Measurements from ENCODE around the gene SLC9C1. TPM values are rescaled to one million over a fixed set of nuclear protein-coding genes. Genes with fewer than 3 reads are reported as not detected.
A peak's percentile ranks its signal among the peaks of the same experiment; 100 is the strongest.

Gene SLC9C1
- total RNA-seq: not detected

DNA sequence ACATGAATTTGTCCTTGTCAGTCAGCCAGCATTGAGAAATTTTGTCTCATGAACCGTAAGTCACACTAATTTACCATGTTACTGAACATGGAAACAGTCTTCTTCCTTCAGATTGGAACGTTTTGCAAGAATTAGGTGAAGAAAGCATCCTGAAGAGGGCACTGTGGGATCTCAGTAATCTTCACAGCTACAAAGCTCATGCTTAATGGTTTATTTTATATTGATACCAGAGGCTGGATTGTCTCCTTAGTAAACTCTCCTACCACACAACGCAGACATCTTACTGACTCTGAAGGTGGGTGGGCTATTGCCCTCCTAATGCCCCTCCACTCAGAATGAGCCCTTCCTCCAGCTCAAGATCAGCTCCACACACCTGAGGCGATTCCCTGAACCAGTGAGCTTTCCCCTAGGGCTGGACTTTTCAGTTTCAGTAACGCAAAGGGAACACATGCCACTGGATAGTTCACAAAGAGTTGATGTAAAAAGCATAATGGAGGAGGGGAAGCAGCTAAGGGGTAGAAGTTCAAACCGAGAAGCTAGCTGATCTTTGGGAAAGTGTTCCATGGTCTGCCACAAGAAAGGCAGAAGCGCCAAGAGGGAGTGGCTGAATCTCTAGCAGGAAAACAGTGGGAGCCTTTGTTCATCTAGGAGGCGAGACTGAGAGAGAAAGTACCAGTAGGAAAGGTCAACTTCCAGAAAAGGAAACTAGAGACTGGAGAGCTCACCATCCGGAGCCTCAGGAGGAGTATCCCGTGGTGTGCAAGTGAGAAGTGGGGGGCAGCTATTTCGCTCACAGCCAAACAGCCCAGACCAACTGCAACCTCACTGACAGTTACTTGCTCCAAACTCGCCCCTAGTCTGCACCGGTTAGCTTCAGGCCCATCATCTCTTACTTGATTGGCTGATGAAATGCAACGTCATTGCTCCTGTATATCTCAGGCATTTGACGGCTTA lies at the start of gene SLC9C1:
SLC9C1 (minus strand) TSS at position 849 of the 954 bp plus-strand sequence. CDS start 7,425 bp downstream, outside the sequence.
- Mint-ChIP-seq H3K9me3 (no peaks in the 10 kb centered on the region), H3K27ac (peak within 1 kb of the TSS in 1 of 2 donors; percentile 81), H3K36me3 (no peaks in the 10 kb centered on the region)
- DNase-seq (ENCODE audit: low spot score in 2 of 2): peak in 1 of 2 donors; percentile 39
- ATAC-seq: peak; percentile 79 to 80

DNA sequence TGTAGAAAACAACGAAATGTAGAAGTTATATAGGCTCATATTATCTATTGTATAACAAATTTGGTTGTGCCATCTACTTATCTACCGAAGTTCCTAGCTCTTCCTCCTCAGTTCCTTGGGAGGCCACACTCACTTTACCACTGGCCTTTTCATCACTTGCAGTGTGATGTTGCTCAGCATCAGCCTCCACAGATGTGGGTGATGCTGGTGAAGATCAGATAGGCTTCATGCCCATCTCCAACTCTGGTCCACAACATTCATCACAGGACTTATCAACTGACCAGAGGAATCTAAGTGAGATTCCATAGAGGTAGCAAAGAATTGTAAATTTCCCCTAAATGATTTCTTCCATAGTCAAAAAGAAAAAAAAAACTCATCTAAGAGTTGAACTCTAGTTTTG lies 47.4 kb upstream of the SLC9C1 start:
- DNase-seq (ENCODE audit: low spot score in 2 of 2) (no peak), ATAC-seq (peak in 1 of 2 donors; percentile 17)
- Mint-ChIP-seq H3K36me3 (peaks cover 28 to 73% of the 10 kb centered on the region in 2 donors), H3K9me3 (no peaks in the 10 kb centered on the region), H3K27ac (peak overlapping the region in 1 of 2 donors; percentile 8)

DNA sequence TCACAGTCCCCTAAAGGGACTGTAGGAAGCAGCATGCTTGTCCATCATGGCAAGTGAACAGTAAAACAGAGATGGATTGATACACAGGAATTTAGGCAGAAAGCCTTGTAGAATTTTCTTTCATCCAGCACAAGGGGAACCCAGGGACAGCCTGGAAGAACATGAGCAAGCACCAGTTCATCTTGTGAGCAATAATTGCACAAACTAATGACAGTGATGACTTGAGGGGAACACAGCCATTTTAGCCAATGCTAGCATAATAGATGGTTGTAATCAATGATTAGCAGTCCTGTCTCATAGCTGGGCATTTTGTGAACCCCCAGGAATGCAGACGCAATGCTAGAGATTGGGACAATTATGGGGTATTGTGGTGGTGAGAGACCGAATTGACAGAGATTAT lies 45.6 kb upstream of the SLC9C1 start:
- no peak for DNase-seq (ENCODE audit: low spot score in 2 of 2)
- no peak for ATAC-seq
- H3K36me3 Mint-ChIP-seq: peaks cover 30 to 62% of the 10 kb centered on the region in 2 donors

DNA sequence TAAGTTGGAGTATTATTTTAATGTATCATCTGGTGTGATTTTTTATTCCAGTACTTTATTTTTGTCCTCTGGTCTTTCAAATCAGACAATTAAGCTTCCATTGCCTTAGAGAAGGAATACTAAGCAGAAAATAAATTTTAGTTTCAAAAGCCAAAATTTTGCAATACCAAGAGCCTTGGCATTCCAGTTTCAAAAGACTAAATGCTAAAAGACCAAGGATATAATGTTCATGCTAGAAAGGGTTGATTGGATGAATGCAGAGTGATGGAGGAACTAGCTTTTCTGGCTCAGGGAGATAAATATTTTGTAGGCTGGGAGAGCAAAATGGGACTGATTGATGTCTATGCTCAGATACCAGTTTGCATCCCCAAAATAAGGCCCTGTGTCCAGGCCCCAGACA lies 45.1 kb upstream of the SLC9C1 start:
- Mint-ChIP-seq H3K9me3 (no peaks in the 10 kb centered on the region), H3K36me3 (peaks cover 32 to 58% of the 10 kb centered on the region in 2 donors), H3K27ac (peak overlapping the region; percentile 31 to 41)
- DNase-seq (ENCODE audit: low spot score in 2 of 2) (no peak), ATAC-seq (no peak)

More for the DNA sequence above, 45.6 kb upstream of the SLC9C1 start:
- no peaks in the 10 kb centered on the region for H3K9me3 Mint-ChIP-seq
- H3K27ac Mint-ChIP-seq: peak overlapping the region; percentile 31 to 41

DNA sequence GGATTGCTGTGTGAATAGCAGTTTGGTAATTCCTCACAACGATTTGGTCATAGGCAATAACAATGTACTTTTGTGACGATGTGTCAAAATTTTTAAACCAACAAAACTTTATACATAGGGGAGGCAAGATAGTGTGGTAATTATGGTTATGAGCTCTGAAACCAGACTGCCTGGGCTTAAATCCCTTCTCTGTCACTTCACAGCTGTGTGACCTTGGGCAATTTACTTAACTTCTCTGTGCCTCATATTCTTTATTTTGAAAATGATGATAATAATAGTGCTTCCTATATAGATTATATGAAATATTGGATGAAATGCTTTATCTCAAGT lies 44.7 kb upstream of the SLC9C1 start:
- no peaks in the 10 kb centered on the region for H3K9me3 Mint-ChIP-seq
- ATAC-seq (peak; percentile 7 to 17), DNase-seq (ENCODE audit: low spot score in 2 of 2) (no peak)
- H3K27ac Mint-ChIP-seq: peak overlapping the region; percentile 75 to 85
- H3K36me3 Mint-ChIP-seq: peaks cover 36 to 58% of the 10 kb centered on the region in 2 donors

DNA sequence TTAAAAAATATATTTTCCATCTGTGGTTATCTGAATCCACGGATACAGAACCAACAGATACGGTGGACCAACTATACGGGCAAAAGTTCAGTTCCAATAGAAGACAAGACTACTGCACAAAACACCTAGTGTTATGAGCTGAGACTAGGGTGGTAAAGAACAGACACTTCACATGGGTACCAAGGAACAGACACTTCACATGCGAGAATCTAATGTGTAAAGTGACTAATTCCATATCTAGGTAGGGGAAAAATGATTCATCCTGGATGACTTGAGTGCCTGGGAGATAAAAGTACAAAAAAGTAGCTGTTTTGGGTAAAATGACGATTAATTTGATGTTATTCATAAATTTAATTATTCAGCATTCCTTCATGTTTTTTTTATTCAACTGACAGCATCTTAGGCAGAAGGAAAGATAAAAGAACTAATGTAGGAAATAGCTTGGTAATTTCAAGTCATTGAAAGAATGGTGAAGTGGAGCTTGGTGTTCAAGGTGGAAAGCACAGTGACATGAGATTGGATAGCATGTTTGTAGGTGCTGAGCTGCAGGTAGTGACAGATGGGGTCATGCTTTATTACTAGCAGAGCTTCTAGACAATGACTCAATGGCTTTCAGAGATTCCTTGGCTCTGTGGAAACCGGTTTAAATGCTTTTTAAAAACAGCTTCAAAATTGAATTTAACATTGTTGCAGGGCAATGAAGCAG lies 44.2 kb upstream of the SLC9C1 start:
- Mint-ChIP-seq H3K36me3 (peaks cover 41 to 55% of the 10 kb centered on the region in 2 donors), H3K27ac (peak overlapping the region; percentile 75 to 85), H3K9me3 (no peaks in the 10 kb centered on the region)
- ATAC-seq (peak; percentile 84 to 86), DNase-seq (ENCODE audit: low spot score in 2 of 2) (no peak)

DNA sequence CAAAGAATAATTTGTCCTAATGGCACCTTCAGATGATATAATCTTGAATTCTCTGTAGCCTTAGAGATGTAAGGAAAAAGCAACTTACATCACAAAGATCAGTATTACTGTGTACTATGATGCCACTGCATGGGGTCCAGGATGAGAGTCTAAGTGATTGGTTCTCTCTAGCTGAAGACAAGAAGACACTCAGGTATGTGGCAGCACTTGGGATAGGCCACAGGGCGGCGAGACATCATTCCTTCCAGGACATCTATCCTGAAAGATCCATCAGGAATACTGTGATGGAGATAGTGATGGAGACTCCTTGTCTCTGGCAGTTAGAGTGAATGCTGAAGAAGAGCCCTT lies 41.4 kb upstream of the SLC9C1 start:
- DNase-seq (ENCODE audit: low spot score in 2 of 2) (no peak), ATAC-seq (peak in 1 of 2 donors; percentile 22)
- peaks cover 35 to 40% of the 10 kb centered on the region in 2 donors for H3K36me3 Mint-ChIP-seq
- H3K9me3 Mint-ChIP-seq: no peaks in the 10 kb centered on the region
- peak overlapping the region; percentile 90 to 97 for H3K27ac Mint-ChIP-seq

DNA sequence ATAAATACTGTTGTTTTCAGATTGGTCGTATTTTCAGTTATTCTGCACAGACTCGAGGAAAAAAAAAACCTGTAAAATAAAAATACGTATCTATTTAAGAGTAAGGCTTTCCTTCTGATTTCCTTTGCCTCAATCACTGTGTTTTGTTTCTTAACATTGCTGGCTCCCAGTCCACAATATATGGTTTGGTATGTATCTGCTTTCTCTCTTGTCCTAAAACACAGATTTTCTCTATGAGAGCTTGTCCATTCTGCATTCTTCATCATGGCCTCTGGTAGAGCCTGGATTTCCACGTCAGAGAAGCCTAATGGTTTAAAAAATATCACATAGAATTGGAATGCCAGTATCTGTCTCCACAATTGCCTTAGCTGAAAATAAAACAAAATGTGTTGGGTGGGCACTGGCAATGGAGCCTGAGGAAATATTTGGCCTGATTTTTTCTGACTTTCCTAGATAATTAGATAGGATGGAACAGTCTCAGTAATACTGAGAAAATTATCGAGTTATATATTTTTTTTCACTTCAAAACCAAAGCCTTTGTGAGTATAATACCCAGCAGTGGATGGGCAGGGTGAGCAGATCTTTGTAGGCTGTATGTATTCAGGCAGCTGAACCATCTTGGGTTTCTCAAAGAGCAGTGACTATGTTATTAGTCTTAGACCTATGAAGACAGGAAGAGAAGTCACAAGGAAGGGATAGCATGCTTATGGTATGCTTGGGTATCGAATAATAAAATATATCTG lies 40.8 kb upstream of the SLC9C1 start:
- no peak for DNase-seq (ENCODE audit: low spot score in 2 of 2)
- H3K36me3 Mint-ChIP-seq: peaks cover 31 to 40% of the 10 kb centered on the region in 2 donors
- H3K27ac Mint-ChIP-seq: peak overlapping the region; percentile 96 to 97
- ATAC-seq: no peak
- no peaks in the 10 kb centered on the region for H3K9me3 Mint-ChIP-seq

DNA sequence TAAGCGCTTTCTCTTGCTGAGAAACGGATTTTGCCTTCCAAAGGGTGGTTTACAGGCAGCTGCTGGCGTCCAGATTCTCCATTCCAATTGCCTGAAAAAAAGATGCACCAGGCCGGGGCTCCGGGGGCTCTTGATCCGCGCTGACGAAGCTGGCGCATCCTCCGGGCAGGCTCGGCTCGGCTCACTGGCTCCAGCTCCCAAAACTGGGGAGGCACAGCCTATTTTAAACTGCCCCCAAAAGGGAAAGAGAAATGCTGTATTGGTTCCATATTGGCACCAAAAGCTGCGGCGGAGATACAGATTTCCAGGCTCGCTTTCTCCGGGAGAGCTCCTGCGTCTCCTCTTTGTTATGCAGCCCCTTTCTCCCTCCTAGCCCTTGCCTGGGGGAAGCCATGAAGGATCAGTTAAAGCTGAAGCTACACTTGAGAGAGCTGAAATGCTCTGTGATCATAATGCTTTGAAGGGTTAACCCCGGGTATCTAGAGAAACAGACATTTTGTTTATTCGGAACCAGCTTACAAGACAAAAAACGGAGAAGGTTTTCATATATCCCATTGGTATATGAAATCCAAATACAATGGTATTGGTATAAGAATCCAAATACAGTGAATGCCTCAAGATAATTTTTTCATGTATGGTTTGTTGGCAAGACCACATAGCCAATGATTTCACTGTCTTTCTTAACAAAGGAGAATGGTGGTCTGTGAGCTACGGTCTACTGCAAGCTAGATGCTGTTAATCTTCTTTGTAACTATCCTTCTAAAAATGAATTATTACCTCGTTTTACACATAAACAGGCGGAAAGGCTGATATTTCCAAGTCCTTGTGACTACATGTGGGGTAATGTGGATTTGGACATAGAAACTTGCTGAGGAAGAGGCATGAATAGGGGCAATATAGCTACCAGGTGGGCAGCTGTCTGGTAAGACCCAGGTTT lies 39.6 kb upstream of the SLC9C1 start:
- Mint-ChIP-seq H3K36me3 (peaks cover 22 to 34% of the 10 kb centered on the region in 2 donors), H3K9me3 (no peaks in the 10 kb centered on the region), H3K27ac (peak overlapping the region; percentile 96 to 97)
- DNase-seq (ENCODE audit: low spot score in 2 of 2) (peak in 1 of 2 donors; percentile 37), ATAC-seq (peak; percentile 36 to 62)

DNA sequence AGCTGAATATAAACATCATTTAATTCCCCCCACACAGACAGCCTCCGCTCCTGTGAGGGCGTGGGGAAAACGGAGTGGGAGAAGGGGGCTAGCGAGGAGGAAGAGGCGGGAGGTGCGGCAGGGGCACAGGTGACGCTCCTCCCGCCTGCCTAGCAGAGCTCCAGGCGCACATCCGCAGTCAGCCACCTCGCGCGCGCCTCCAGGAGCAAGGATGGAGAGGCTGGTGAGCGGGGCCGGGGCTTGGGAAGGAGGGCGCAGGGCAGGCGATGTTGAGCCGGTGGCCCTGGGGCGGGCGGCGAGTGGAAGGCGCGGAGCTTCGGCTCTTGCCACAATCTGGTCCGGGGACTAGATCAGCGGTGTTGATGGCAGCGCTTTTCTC lies 39.0 kb upstream of the SLC9C1 start, which contains the start of gene CD200:
CD200 (plus strand) TSS at position 155 of the 379 bp plus-strand sequence; CDS start at position 212, 57 bp downstream.
- Mint-ChIP-seq H3K9me3 (no peaks in the 10 kb centered on the region), H3K27ac (peak within 1 kb of the TSS; percentile 96 to 97), H3K36me3 (peaks cover 22 to 34% of the 10 kb centered on the region in 2 donors)
- DNase-seq (ENCODE audit: low spot score in 2 of 2) (peak; percentile 62 to 79), ATAC-seq (peak; percentile 69 to 80)

DNA sequence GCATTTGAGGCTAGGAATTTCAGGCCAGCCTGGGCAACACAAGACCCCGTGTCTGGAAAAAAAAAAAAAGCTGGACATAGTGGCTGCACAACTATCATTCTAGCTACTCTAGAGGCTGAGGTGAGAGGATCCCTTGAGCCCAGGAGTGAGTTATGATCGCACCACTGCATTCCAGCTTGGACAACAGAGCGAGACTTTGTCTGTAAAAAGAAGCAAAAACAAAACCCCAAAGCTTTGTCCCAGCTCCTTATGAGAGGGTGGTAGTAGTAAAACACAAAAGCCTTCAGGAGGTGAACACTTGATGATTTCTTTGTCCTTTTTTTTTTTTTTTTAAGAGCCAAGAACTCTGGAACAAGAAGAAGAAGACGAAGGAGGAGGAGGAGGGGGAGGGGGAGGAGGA lies 37.8 kb upstream of the SLC9C1 start:
- Mint-ChIP-seq H3K27ac (peak overlapping the region in 1 of 2 donors; percentile 97), H3K36me3 (peaks cover 16 to 34% of the 10 kb centered on the region in 2 donors), H3K9me3 (no peaks in the 10 kb centered on the region)
- no peak for DNase-seq (ENCODE audit: low spot score in 2 of 2)
- ATAC-seq: no peak

DNA sequence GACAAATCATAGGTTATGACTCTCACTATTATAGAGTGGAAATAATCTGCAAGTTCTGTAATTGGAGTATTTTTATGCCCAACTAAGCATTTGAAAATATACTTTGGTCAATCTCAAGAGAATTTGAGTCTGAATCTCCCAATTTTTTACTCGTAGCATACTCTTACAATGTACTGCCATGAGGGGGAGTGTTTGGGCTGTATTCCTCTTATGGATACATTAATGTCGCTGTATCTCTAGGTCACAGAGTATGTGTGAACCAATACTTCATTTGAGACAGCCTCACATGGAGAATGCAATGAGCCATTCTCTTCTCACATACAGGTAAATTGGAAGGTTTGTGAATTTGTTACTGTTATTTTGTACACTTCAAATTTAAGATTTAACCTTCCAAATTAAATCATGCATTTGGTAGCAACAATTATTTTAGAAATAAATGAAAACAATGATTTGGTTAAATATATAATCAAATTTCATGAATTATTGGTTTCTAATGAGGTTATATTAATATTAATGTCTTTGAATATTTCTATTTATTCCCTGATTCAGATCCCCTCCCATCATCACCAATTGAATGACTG lies 33.4 kb upstream of the SLC9C1 start:
- ATAC-seq (peak; percentile 100), DNase-seq (ENCODE audit: low spot score in 2 of 2) (no peak)
- no peaks in the 10 kb centered on the region for H3K9me3 Mint-ChIP-seq
- no peak overlapping the region for H3K27ac Mint-ChIP-seq
- H3K36me3 Mint-ChIP-seq: no peaks in the 10 kb centered on the region

DNA sequence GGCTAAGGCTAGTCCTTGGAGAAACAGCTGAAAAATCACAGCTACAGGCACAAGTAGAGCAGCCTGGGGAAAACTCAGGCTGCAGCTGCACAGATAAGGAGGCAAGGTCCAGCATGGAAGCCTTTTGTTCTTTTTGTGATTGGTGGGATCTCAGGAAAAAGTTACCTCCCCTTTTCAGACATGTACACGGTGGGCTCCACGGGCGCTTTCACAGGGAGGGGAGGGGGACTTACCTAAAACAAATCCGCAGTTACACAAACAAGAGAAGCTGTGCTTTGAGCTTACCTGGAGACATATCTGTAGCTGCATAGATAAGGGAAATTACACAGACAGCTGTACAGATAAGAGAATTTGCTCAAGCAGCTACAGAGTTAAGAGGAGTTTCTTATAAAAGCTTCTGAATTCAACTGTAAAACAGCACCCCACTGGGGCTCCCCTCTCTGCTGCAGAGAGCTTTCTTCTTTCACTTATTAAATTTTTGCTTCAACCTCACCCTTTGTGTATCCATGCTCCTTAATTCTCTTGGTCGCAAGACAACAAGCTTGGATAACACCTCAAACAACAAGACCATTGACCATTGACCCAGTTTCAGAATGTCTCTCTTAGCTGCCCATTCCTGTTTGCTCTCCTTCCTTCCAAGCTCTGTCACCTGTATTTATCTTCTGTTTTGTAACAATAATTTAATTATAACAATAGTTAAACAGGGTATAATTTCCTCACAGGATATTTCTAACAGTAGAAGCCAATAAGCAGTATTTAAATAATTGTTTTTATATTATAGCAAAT lies 28.0 kb upstream of the SLC9C1 start:
- ATAC-seq (no peak), DNase-seq (ENCODE audit: low spot score in 2 of 2) (no peak)
- Mint-ChIP-seq H3K9me3 (no peaks in the 10 kb centered on the region), H3K27ac (no peak overlapping the region), H3K36me3 (no peaks in the 10 kb centered on the region)

DNA sequence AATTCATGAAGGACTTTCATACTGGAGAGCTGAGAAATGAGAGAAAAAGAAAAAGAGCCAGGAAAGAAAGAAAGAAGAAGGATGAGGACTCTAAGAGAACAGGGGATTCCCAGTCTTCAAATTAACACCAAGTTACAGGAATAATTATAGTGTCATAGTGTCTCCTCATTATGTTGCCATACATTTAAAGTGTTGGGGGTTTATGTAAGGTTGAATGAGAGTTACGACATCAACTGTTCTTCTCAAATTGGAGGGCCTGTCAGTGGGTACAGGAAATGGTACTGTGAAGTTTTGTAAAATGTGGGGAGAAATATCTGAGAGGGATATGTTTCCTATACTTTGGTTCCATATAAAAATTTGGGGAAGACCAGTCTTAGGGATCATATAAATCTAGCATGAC lies 26.7 kb upstream of the SLC9C1 start:
- H3K27ac Mint-ChIP-seq: no peak overlapping the region
- ATAC-seq (no peak), DNase-seq (ENCODE audit: low spot score in 2 of 2) (no peak)
- H3K9me3 Mint-ChIP-seq: no peaks in the 10 kb centered on the region
- no peaks in the 10 kb centered on the region for H3K36me3 Mint-ChIP-seq
